Lung (tissue), 12 donors: ENCODE results near the gene ZMYND10. TPM values are rescaled to one million over a fixed set of nuclear protein-coding genes. Genes with fewer than 3 reads are reported as not detected.

Experiments used
- ATAC-seq: fragments of 200-7000 bp; cut with Tn5 transposase; one replicate; pipeline ENCODE4 v1.9.1; 2020; ENCODE audit warnings: moderate number of reproducible peaks; ENCODE audit not compliant: insufficient read depth, low FRiP score
- DNase-seq, 3 donors: peaks; one replicate each; pipeline ENCODE4 v3.0.0-alpha.2; 2013 to 2017
- H3K27ac ChIP-seq, 2 donors: one replicate each; pipeline ENCODE4 v1.5.1; 2013; ENCODE audit warnings: mild to moderate bottlenecking in 2 of 2, moderate library complexity in 2 of 2, control low read depth in 1 of 2, inconsistent platforms in 1 of 2, low read depth in 1 of 2, low read length in 1 of 2
- H3K27me3 ChIP-seq, 3 donors: one replicate each; pipeline ENCODE4 v1.5.1; 2013; ENCODE audit warnings: low read length in 2 of 3; ENCODE audit not compliant: control insufficient read depth in 3 of 3, insufficient read depth in 3 of 3
- H3K36me3 ChIP-seq, 4 donors: one replicate each; pipeline ENCODE4 v1.5.1; 2013; ENCODE audit warnings: low read length in 4 of 4, mild to moderate bottlenecking in 1 of 4, moderate library complexity in 1 of 4; ENCODE audit not compliant: control insufficient read depth in 4 of 4, insufficient read depth in 4 of 4
- H3K4me1 ChIP-seq, 5 donors: one replicate each; pipeline ENCODE4 v1.5.1; 2013; ENCODE audit warnings: low read length in 5 of 5, mild to moderate bottlenecking in 2 of 5, moderate library complexity in 1 of 5; ENCODE audit not compliant: control insufficient read depth in 5 of 5, insufficient read depth in 5 of 5
- H3K4me3 ChIP-seq: one replicate; pipeline ENCODE4 v1.5.1; 2013; ENCODE audit warnings: mild to moderate bottlenecking, control low read depth, moderate library complexity
- H3K9ac ChIP-seq, 2 donors: one replicate each; pipeline ENCODE4 v1.5.1; 2013; ENCODE audit warnings: low read length in 2 of 2, control low read depth in 1 of 2; ENCODE audit not compliant: insufficient read depth in 1 of 2
- H3K9me3 ChIP-seq, 4 donors: one replicate each; pipeline ENCODE4 v1.5.1; 2013; ENCODE audit warnings: low read length in 3 of 4, mild to moderate bottlenecking in 1 of 4, moderate library complexity in 1 of 4; ENCODE audit not compliant: control insufficient read depth in 4 of 4, insufficient read depth in 3 of 4
- CTCF ChIP-seq: IDR thresholded peaks from 2 replicates; pipeline ENCODE4 v1.5.1; 2012; ENCODE audit warnings: mild to moderate bottlenecking; ENCODE audit errors: control extremely low read depth, extremely low read depth
- WGBS, 2 donors: extraction: QIAGEN DNeasy Blood & Tissue Kit; methylation state at CpG; one replicate each; pipeline ENCODE4 v1.1.7; 2013; 5-methylcytosine and 5-hydroxymethylcytosine counted together
- polyA plus RNA-seq, 2 donors: library from polyadenylated mRNA; stranded (reverse); fragments of 200-250 nt; gene quantifications; one replicate each; pipeline ENCODE4 v1.2.1, GENCODE V29; 2013
- total RNA-seq, 2 donors: library from RNA; depleted of rRNA in 1 of 2; stranded (reverse); fragments of >200 nt in 1 of 2; gene quantifications; one replicate each; pipeline ENCODE4 v1.2.1, GENCODE V29; 2014 to 2021
- donor health status: control.
- donor health status: control.
- donor health status: Bipolar disorder and iron deficiency.
- donor health status: healthy.
- donor health status: DM: yes; HTN: yes; CAD: no.

The ZMYND10 gene
- total and polyA plus RNA-seq, 4 donors, result 31.4 to 117 (median 62.4) TPM

DNA sequence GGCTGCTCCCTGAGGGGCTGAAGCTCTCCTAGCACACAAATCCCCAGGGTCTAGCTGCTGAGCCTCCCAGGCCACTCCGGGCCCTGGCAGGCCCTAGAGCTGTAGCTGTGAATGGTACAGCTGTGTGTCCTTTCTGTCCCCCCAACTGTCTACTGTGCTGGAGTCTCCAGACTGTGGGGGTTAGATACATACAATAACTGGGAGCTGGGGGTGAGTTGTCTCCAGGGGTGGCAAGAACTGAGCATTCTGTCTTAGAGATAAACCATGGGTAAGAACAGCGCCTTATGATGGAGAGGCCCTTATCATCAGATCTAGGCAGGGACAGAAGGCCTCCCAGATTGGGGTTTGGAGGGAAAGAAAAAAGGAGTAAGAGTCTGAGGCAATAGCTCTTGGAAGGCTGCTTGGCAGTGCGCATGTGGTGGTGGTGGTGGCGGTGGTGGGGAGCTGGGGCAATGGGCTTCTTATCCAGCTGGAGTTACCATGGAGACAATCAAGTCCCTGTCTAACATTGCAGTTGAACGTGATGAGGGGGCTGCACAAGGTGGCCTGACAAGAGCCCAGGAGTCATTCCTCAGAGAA, 8.7 kb upstream of the ZMYND10 start:
- H3K9ac ChIP-seq, result no peak overlapping the region
- H3K27ac ChIP-seq, result no peak overlapping the region
- DNase-seq, result no peak
- H3K4me1 ChIP-seq, result peaks cover 34 to 51% (median 36%) of the 10 kb centered on the region in 5 donors
- no peak for TF ChIP-seq CTCF
- peaks cover 9 to 30% (median 22%) of the 10 kb centered on the region in 4 donors for H3K36me3 ChIP-seq
- no peaks in the 10 kb centered on the region for H3K9me3 ChIP-seq
- H3K27me3 ChIP-seq, result no peaks in the 10 kb centered on the region
- WGBS, 2 donors, result 82 to 88% methylated on average over 5 of the region's 5 CpGs
- no peak overlapping the region for H3K4me3 ChIP-seq
- no peak for ATAC-seq

DNA sequence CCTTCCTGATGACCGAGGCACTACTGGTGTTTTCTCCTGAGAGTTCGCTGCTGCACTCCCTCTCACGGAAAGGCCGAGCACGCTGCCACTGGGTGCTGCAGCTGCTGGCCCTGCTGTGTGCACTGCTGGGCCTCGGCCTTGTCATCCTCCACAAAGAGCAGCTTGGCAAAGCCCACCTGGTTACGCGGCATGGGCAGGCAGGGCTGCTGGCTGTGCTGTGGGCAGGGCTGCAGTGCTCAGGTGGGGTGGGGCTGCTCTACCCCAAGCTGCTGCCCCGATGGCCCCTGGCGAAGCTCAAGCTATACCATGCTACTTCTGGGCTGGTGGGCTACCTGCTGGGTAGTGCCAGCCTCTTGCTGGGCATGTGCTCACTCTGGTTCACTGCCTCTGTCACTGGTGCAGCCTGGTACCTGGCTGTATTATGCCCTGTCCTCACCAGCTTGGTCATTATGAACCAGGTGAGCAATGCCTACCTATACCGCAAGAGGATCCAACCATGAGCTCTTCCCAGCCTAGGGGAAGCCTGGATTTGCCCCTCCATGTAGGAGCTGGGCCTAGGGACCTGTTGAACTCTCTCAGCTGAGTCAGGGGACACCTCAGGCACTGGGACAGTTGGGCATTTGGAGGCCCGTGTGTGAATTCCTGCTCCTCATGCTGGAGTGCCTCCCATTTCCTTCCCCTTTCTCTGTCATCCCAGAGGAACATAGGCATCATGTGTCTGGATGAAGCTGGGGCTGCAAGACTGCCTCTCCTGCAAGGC, 7.9 kb upstream of the ZMYND10 start:
- Histone ChIP-seq H3K4me3 (no peak overlapping the region), H3K36me3 (peaks cover 9 to 33% (median 27%) of the 10 kb centered on the region in 4 donors), H3K4me1 (peaks cover 33 to 47% (median 36%) of the 10 kb centered on the region in 5 donors), H3K9me3 (no peaks in the 10 kb centered on the region), H3K9ac (no peak overlapping the region), H3K27me3 (no peaks in the 10 kb centered on the region), H3K27ac (no peak overlapping the region)
- no peak for TF ChIP-seq CTCF
- 84 to 87% methylated on average over 12 of the region's 12 CpGs for WGBS, 2 donors
- ATAC-seq (no peak), DNase-seq (no peak)

- peaks cover 9 to 38% (median 29%) of the 10 kb centered on the region in 4 donors for H3K36me3 ChIP-seq
- no peak for TF ChIP-seq CTCF
- no peaks in the 10 kb centered on the region for H3K9me3 ChIP-seq
- no peak overlapping the region for H3K4me3 ChIP-seq
- no peak overlapping the region for H3K9ac ChIP-seq
- H3K27me3 ChIP-seq, result no peaks in the 10 kb centered on the region
- 28 to 35% methylated on average over 2 of the region's 2 CpGs for WGBS, 2 donors
- no peak overlapping the region for H3K27ac ChIP-seq
- no peak for DNase-seq
- peaks cover 27 to 40% (median 30%) of the 10 kb centered on the region in 5 donors for H3K4me1 ChIP-seq
- no peak for ATAC-seq
These were observed 7.2 kb upstream of the ZMYND10 start for GRCh38 chr3:50352781-50353180.
